ENCODE results near the gene ADGRB3. TPM values are rescaled to one million over a fixed set of nuclear protein-coding genes. Genes with fewer than 3 reads are reported as not detected.

ADGRB3 gene
- polyA plus RNA-seq (ENCODE audit: insufficient read length): 0.70 TPM

- DNase-seq: peak; percentile 92
Measured at GRCh38 chr6:68634726-68635411, at the start of gene ADGRB3. ADGRB3 (plus strand) TSS chr6:68635282; CDS start chr6:68638676, 3,394 bp downstream.

DNA sequence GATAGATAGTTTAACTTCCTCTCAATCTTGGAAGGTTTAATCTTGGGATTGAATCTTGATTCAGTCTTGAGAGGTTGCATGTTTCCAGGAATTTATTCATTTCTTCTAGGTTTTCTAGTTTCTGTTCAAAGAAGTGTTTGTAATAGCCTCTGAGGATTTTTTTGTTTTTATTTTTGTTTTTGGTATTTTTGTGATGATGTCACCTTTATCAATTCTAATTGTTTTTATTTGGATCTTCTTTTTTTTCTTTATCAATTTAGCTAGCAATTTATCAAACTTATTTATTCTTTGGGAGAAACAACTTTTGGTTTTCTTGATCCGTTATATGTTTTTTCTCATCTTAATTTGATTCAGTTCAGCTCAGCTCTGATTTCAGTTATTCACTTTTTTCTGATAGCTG is 41.5 kb upstream of the ADGRB3 start:
- no peak for DNase-seq

DNA sequence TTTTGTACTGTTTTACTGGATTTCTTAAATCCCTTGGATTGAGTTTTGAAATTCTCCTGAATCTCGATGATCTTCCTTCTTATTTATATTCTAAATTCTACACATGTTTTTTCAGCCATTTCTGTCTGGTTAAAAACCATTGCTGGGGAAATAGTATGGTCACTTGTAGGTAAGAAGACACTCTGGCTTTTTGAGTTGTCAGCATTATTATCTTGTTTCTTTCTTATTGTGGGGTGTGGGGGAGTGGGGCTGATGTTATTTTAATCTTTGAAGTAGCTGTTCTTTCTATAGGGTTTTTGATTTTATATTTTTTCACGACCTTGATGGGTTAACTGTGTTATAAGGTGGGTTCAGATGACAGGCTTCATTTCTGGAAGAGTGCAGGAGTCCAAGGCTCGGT is 37.4 kb upstream of the ADGRB3 start:
- no peak for DNase-seq

GRCh38 chr6:68615938-68616337 is 19.1 kb upstream of the ADGRB3 start:
- DNase-seq: no peak

DNA sequence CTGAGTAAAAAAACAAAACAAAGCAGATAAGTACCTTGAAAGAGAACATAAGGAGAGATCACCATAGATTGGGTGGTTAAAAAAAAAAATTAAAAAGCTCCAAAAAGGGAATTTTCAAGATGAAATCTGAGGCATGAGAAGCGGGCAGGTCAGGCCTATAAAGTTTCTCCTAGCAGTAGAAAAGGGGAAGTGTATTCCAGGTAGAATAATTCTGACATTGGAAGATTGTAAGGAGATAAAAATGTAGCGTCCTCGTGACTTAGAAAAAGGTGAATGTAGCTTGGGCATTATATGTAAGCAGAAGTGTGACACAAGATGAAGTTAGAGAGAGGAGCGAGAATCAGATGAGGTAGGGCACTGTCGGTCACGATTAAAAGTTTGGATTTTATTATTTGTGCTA is 9.1 kb upstream of the ADGRB3 start:
- no peak for DNase-seq

GRCh38 chr6:68628161-68628560 is 6.9 kb upstream of the ADGRB3 start:
- no peak for DNase-seq

DNA sequence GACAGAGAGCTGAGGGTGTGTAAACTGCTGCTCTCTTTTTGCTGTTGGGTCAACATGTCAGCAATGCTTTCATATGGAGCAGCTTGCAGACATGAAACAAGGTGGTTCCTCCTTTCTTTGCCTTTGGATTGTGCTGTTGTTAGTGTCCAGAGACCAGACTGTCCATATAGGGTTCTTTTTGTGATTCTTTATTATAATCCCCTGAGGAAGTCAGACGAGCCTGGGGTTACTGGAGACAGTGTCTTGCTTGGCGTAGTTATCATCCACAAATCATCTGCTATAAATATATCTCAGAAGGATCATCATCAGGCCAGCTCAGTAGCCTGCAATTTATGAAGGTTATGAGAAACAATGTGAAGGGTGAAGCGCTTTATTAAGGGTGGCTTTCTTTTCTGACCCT is 2.3 kb upstream of the ADGRB3 start:
- no peak for DNase-seq

- no peak for DNase-seq
Measured at GRCh38 chr6:68633281-68633971, 1.7 kb upstream of the ADGRB3 start.

GRCh38 chr6:68633972-68634725 is 933 bp upstream of the ADGRB3 start:
- no peak for DNase-seq

DNA sequence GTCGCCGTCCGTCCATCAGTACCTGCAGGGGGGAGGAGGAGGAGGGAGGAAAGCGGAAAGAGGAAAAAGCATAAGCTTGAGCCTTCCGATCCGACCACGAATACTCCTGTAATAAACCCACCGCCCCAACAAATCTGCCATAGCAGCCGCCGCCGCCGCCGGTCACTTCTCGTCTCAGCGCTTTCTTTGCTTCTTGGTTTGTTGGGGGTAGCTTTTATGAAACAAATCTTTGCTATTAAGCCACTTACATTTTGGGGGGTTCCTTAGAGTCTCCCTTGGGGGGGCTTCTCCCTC is 277 bp downstream of the ADGRB3 start:
- no peak for DNase-seq

GRCh38 chr6:68635706-68636513 is 828 bp downstream of the ADGRB3 start:
- peak; percentile 58 for DNase-seq

GRCh38 chr6:68636666-68637065 is 1.6 kb downstream of the ADGRB3 start:
- DNase-seq: no peak

DNA sequence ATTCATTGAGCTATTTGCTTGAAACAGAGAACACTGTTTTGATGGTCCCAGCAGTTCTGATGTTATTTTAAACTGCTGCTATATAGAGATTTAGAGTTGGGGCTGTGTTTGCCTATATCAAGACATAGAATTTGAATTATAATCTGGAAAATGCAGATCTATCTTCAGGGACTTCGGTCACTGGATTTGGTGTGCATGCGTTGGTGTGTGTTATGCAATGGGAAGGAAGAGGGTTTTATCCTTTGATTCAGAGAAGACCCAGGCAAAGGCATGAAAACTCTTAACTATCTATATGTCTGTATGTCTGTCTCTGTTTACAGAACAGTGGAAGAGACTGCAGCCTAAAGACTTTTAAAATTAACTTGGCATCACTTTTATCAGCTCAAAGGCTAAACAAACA is 2.0 kb downstream of the ADGRB3 start:
- no peak for DNase-seq

- no peak for DNase-seq
Measured at GRCh38 chr6:68637782-68638181, 2.7 kb downstream of the ADGRB3 start.

GRCh38 chr6:68638230-68638900 is 3.3 kb downstream of the ADGRB3 start:
- peak; percentile 44 for DNase-seq

- DNase-seq: no peak
Measured at GRCh38 chr6:68639211-68639610, 4.1 kb downstream of the ADGRB3 start.

DNA sequence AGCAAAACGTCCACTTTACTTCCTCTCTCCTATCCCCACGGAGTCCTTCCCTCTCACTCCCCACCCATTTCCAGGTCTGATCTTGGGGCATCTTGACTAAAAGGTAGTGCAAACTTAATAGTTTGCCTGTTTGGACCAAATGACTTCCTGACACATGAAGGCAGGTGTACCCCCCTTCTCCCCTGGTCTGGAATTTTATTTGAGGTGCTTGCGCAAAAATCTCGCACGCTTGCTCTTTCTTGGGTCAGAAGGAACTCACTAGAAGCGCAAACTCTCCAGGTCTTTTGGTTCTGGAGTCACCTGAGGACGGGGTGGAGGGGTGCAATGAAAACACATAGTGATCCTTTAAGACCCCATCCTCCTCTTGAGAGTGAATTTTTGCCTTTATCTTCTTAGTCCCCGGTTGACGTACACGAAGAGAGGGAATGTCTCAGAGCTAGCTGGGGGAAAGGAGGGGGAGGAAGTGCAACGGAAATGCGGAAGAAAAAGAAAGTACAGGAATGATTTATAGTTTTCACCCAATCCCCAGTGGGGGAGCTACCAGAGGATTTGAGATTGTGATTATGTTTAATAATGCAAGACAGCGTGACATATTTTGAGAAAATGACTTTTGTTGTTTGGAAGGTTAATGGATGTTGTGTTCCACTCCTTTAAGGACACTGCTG is 4.9 kb downstream of the ADGRB3 start:
- DNase-seq: peak; percentile 18

GRCh38 chr6:68640491-68640835 is 5.4 kb downstream of the ADGRB3 start:
- DNase-seq: peak; percentile 8

DNA sequence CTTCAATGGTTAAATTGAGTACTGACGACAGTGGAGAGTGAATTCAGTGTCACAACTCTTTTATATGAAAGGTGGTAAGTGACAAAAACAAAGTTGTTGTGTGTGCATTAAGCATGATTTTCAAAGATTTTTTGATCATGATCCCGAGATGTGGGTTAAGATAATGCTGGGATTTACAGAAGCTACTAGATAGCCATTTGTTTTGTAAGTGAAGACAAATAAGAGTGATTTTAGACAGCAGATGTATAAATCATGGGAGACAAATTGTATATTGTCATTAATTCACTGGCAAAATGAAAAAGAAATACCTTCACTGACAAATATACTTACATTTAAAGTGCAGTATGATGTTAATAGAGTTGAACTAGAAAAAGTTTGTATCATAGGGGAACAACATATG is 6.1 kb downstream of the ADGRB3 start:
- no peak for DNase-seq

DNA sequence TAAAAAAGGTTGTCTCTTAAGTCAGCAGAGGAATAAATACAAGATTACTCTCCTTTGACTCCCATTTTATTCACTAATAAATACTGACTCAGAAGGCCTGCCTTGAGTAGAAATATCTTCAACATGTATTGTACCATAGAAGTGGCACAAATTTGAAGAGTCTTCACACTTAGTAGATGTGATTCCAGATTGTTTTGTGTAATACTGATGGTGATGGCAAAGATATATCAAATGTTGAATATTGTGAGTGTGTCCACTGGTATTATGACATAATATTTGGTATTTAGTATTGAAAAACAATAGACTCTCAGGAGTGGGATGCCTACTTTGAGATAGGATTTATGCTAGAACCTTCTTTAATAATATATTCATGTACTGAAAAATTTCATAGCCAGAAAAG is 7.0 kb downstream of the ADGRB3 start:
- no peak for DNase-seq

- no peak for DNase-seq
Measured at GRCh38 chr6:68642977-68643376, 7.9 kb downstream of the ADGRB3 start.

- DNase-seq: no peak
Measured at GRCh38 chr6:68649669-68650068, 14.6 kb downstream of the ADGRB3 start.
